SK-N-SH treated with all-trans-retinoic acid at 6 μM for 48 hours (cell line): ENCODE results near the gene SDC1.

Experiments
- ATAC-seq: fragments of 200-7000 bp; cut with Tn5 transposase; 3 replicates; pipeline ENCODE4 v1.9.1; 2020; ENCODE audit warnings: mild to moderate bottlenecking, moderate library complexity
- ARNTL ChIP-seq: fragments of 450-650 bp; formaldehyde crosslinking; IDR thresholded peaks from 2 replicates; pipeline ENCODE4 v1.5.0; 2020; ENCODE audit warnings: low read depth, mild to moderate bottlenecking, moderate library complexity, borderline replicate concordance
- CREB5 ChIP-seq: fragments of 250-450 bp; sonication (Bioruptor Pico); IDR thresholded peaks from 2 replicates; pipeline ENCODE4 v1.5.1; 2020; ENCODE audit warnings: low read depth, mild to moderate bottlenecking, moderate library complexity
- CSRNP3 ChIP-seq: fragments of 250-450 bp; sonication (Bioruptor Pico); IDR thresholded peaks from 2 replicates; pipeline ENCODE4 v1.5.1; 2021; ENCODE audit warnings: mild to moderate bottlenecking, moderate library complexity
- ESRRG ChIP-seq: fragments of 250-450 bp; sonication (Bioruptor Pico); IDR thresholded peaks from 2 replicates; pipeline ENCODE4 v1.6.1; 2021; ENCODE audit warnings: mild to moderate bottlenecking
- GLIS3 ChIP-seq: fragments of 250-450 bp; sonication (Bioruptor Pico); IDR thresholded peaks from 2 replicates; pipeline ENCODE4 v1.5.0; 2020; ENCODE audit warnings: mild to moderate bottlenecking, moderate library complexity
- ISL1 ChIP-seq: fragments of 250-450 bp; sonication (Bioruptor Pico); IDR thresholded peaks from 2 replicates; pipeline ENCODE4 v2.1.2; 2022; ENCODE audit warnings: mild to moderate bottlenecking, moderate library complexity
- OSR1 ChIP-seq: fragments of 250-450 bp; sonication (Bioruptor Pico); IDR thresholded peaks from 2 replicates; pipeline ENCODE4 v1.8.0; 2022; ENCODE audit warnings: moderate library complexity, mild to moderate bottlenecking, inconsistent platforms
- PATZ1 ChIP-seq: fragments of 250-450 bp; sonication (Bioruptor Pico); IDR thresholded peaks from 2 replicates; pipeline ENCODE4 v1.8.0; 2020; ENCODE audit warnings: mild to moderate bottlenecking, moderate library complexity, borderline replicate concordance
- POU6F1 ChIP-seq: fragments of 250-450 bp; sonication (Bioruptor Pico); IDR thresholded peaks from 2 replicates; pipeline ENCODE4 v1.8.0; 2021; ENCODE audit warnings: low read depth, mild to moderate bottlenecking, moderate library complexity, borderline replicate concordance
- PPARA ChIP-seq: fragments of 250-450 bp; sonication (Bioruptor Pico); IDR thresholded peaks from 2 replicates; pipeline ENCODE4 v1.5.0; 2020; ENCODE audit warnings: mild to moderate bottlenecking, borderline replicate concordance
- RARB ChIP-seq: fragments of 250-450 bp; sonication (Bioruptor Pico); IDR thresholded peaks from 2 replicates; pipeline ENCODE4 v1.8.0; 2021; ENCODE audit warnings: mild to moderate bottlenecking, moderate library complexity
- SNAI2 ChIP-seq: fragments of 250-450 bp; sonication (Bioruptor Pico); IDR thresholded peaks from 2 replicates; pipeline ENCODE4 v1.5.0; 2020; ENCODE audit warnings: mild to moderate bottlenecking, moderate library complexity
- TCF4 ChIP-seq: fragments of 250-450 bp; sonication (Bioruptor Pico); IDR thresholded peaks from 2 replicates; pipeline ENCODE4 v1.8.0; 2021; ENCODE audit warnings: mild to moderate bottlenecking, moderate library complexity, borderline replicate concordance
- TOX ChIP-seq: fragments of 250-450 bp; sonication (Bioruptor Pico); IDR thresholded peaks from 2 replicates; pipeline ENCODE4 v1.8.0; 2021; ENCODE audit warnings: mild to moderate bottlenecking, moderate library complexity, borderline replicate concordance
- TSHZ2 ChIP-seq: fragments of 250-450 bp; sonication (Bioruptor Pico); IDR thresholded peaks from 2 replicates; pipeline ENCODE4 v1.5.0; 2020; ENCODE audit warnings: mild to moderate bottlenecking, moderate library complexity
- ZC3H10 ChIP-seq: fragments of 250-450 bp; sonication (Bioruptor Pico); IDR thresholded peaks from 2 replicates; pipeline ENCODE4 v1.5.1; 2021; ENCODE audit warnings: mild to moderate bottlenecking, moderate library complexity
- ZFP3 ChIP-seq: fragments of 250-450 bp; sonication (Bioruptor Pico); IDR thresholded peaks from 2 replicates; pipeline ENCODE4 v1.5.0; 2020; ENCODE audit warnings: mild to moderate bottlenecking, moderate library complexity
- ZFP30 ChIP-seq: fragments of 450-650 bp; formaldehyde crosslinking; IDR thresholded peaks from 2 replicates; pipeline ENCODE4 v1.5.0; 2022; ENCODE audit warnings: mild to moderate bottlenecking, moderate library complexity
- ZNF565 ChIP-seq: fragments of 450-650 bp; formaldehyde crosslinking; conservative IDR thresholded peaks from 2 replicates; pipeline ENCODE4 v1.5.0; 2020; ENCODE audit warnings: low read depth, mild to moderate bottlenecking, moderate library complexity
- ZNF70 ChIP-seq: fragments of 450-650 bp; formaldehyde crosslinking; IDR thresholded peaks from 2 replicates; pipeline ENCODE4 v1.5.0; 2020; ENCODE audit warnings: mild to moderate bottlenecking, moderate library complexity
- ZNF8 ChIP-seq: fragments of 450-650 bp; formaldehyde crosslinking; IDR thresholded peaks from 2 replicates; pipeline ENCODE4 v1.5.0; 2020; ENCODE audit warnings: mild to moderate bottlenecking, moderate library complexity

Gene SDC1

GRCh38 chr2:20217041-20217970 is 7.6 kb downstream of the SDC1 start:
- TF ChIP-seq TSHZ2 (CRISPR knock-in tag) (no peak), ZNF8 (CRISPR knock-in tag) (no peak), POU6F1 (CRISPR knock-in tag) (no peak), ZNF70 (CRISPR knock-in tag) (no peak), ZFP3 (CRISPR knock-in tag) (no peak), TCF4 (no peak), SNAI2 (CRISPR knock-in tag) (no peak), RARB (CRISPR knock-in tag) (no peak), ZNF565 (CRISPR knock-in tag) (no peak), PATZ1 (CRISPR knock-in tag) (no peak), CREB5 (CRISPR knock-in tag) (no peak), ZFP30 (CRISPR knock-in tag) (no peak), CSRNP3 (no peak), PPARA (CRISPR knock-in tag) (no peak), ARNTL (CRISPR knock-in tag) (no peak), OSR1 (no peak)
- TF ChIP-seq, all 23 proteins: peak for 0
- no peak; the same call in 2 of the 3 replicates for ATAC-seq

GRCh38 chr2:20216130-20217025 is 8.6 kb downstream of the SDC1 start:
- no peak for ATAC-seq
- TF ChIP-seq TOX (CRISPR knock-in tag) (no peak), TCF4 (no peak), GLIS3 (CRISPR knock-in tag) (no peak), ZC3H10 (no peak), ZNF8 (CRISPR knock-in tag) (no peak), OSR1 (no peak), ZNF70 (CRISPR knock-in tag) (no peak), POU6F1 (CRISPR knock-in tag) (no peak), ISL1 (no peak), SNAI2 (CRISPR knock-in tag) (no peak), ZNF565 (CRISPR knock-in tag) (no peak), RARB (CRISPR knock-in tag) (no peak), ESRRG (CRISPR knock-in tag) (no peak), PPARA (CRISPR knock-in tag) (no peak), ARNTL (CRISPR knock-in tag) (no peak), ZFP30 (CRISPR knock-in tag) (no peak), PATZ1 (CRISPR knock-in tag) (no peak)
